AG04450 (cell line): ENCODE measurements around the gene MYO1E. TPM values are rescaled to one million over a fixed set of nuclear protein-coding genes. Genes with fewer than 3 reads are reported as not detected.
A peak's percentile ranks its signal among the peaks of the same experiment; 100 is the strongest.

Source experiments
- CTCF ChIA-PET: fragments of 300-600, 350-600 bp; formaldehyde crosslinking; extraction: SDS; loops from one replicate; lab custom pipeline; 2022; ENCODE audit warnings: antibody characterized with exemption, inconsistent platforms; lab: Charles Lee
- POLR2A ChIA-PET: fragments of 350-600 bp; formaldehyde crosslinking; extraction: SDS; loops from one replicate; lab custom pipeline; 2021; ENCODE audit warnings: antibody characterized with exemption, inconsistent platforms; lab: Yijun Ruan, JAX
- DNase-seq: peaks from one replicate; pipeline ENCODE4 v3.0.0-alpha.2; 2011; ENCODE audit warnings: low read depth, low spot score
- H3K27ac ChIP-seq: one replicate; pipeline ENCODE4 v1.5.1; 2012; ENCODE audit warnings: low read depth, low read length, control low read depth
- H3K27me3 ChIP-seq: one replicate; pipeline ENCODE4 v1.6.0; 2012; ENCODE audit warnings: low read length; ENCODE audit not compliant: control insufficient read depth, insufficient read depth
- H3K4me3 ChIP-seq: 2 replicates; pipeline ENCODE4 v1.5.1; 2011; ENCODE audit warnings: mild to moderate bottlenecking, low read depth, low read length, control low read depth
- H3K9me3 ChIP-seq: 2 replicates; pipeline ENCODE4 v1.5.1; 2012; ENCODE audit warnings: low read length; ENCODE audit not compliant: control insufficient read depth, insufficient read depth
- CTCF ChIP-seq: IDR thresholded peaks from 2 replicates; pipeline ENCODE4 v1.5.1; 2011; ENCODE audit warnings: low read depth, low read length, control low read depth, inconsistent platforms
- polyA plus RNA-seq: library from polyadenylated mRNA; depleted of rRNA; stranded (reverse); fragments of >200 nt; gene quantifications from 2 replicates; pipeline ENCODE4 v1.2.3, GENCODE V29; 2011

MYO1E gene
- polyA plus RNA-seq, 1 experiment: 49.1 TPM

GRCh38 chr15:59311195-59311594, 61.5 kb downstream of the MYO1E start:
- Histone ChIP-seq H3K27me3 (no peaks in the 10 kb centered on the region), H3K9me3 (no peaks in the 10 kb centered on the region), H3K4me3 (no peak overlapping the region), H3K27ac (no peak overlapping the region)
- ChIA-PET CTCF (no interaction called here), POLR2A (no interaction called here)
- TF ChIP-seq CTCF: no peak
- DNase-seq: no peak

- H3K9me3 ChIP-seq: no peaks in the 10 kb centered on the region
- no peak overlapping the region for H3K4me3 ChIP-seq
- H3K27me3 ChIP-seq: no peaks in the 10 kb centered on the region
- no peak for DNase-seq
- ChIA-PET CTCF (interaction anchor here (0.7 kb wide), 1 partner anchor 62 kb away, joined by 3 read pairs; no protein-coding TSS in a partner anchor), POLR2A (no interaction called here)
- H3K27ac ChIP-seq: no peak overlapping the region
- TF ChIP-seq CTCF: no peak
Observed at GRCh38 chr15:59309405-59309804, 63.3 kb downstream of the MYO1E start.

DNA sequence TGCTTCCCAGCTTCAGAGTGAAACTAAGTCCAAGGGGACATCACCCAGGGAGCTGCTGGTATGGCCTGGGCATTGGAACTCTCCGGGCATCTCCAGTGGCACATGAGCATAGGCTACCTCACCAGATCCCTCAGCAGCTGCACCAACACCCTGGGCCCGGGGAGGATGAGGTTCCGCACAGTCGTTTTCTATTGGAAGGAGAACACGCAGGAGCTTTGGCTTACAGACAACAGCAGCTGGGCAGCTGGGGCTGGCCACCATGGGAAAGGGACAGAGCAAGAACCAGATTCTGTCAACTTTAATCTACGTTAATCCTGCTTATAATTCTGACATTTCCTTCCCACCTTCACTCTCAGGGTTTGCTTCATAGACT, 65.5 kb downstream of the MYO1E start:
- Histone ChIP-seq H3K27ac (peak overlapping the region; percentile 34), H3K27me3 (no peaks in the 10 kb centered on the region), H3K9me3 (no peaks in the 10 kb centered on the region), H3K4me3 (no peak overlapping the region)
- no peak for TF ChIP-seq CTCF
- DNase-seq: no peak
- POLR2A ChIA-PET: no interaction called here
- CTCF ChIA-PET: no interaction called here

DNA sequence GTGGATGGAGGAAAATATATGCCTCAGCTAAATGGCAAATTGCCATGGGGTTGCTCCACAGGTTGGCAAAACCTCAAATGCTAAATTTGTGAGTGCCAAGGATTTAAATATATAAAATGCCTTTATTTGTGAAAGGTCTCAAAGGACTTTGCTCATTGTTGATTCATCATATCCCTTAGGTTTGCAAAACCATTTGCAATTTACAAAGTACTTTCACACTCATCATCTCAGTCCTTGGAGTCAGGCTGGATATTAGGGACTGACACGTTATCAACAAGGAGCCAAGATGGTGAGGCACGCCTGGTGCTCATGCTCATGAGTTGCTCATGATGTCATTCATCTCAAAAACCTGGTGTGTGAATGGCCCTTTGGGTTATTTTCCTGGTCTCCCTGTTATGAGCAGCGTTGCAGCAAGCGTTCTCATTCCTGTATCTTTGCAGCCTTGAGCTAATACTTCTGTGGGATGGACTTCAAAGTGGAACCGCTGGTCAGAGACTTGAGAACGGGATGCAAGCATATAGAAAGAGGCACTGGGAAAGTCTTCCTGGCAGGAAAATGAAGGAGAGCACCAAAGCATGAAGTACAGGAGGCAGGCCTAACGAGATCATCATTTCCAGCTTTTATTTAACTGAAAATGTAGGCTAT, 66.0 kb downstream of the MYO1E start:
- H3K4me3 ChIP-seq: no peak overlapping the region
- ChIA-PET CTCF (no interaction called here), POLR2A (no interaction called here)
- peak overlapping the region; percentile 34 for H3K27ac ChIP-seq
- DNase-seq: no peak
- no peaks in the 10 kb centered on the region for H3K9me3 ChIP-seq
- no peaks in the 10 kb centered on the region for H3K27me3 ChIP-seq
- no peak for TF ChIP-seq CTCF

DNA sequence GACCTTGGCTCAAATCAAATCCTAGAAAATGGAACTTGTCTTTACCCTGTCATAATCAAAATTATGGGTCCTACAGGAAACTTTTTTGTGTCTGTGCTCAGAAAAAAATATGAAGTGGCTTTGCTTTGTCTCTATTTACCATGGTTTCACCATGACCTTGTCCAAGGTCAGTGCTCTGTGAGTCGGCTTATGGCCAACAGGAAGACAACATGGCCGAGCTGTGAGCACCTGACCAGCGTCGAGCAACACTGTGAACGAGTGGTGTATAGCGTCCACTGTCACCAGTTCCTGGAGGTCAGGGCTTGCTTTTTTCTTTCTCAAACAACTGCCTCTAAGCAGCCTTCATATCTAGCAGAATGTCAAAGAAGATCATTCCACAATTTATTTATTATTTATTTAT, 67.9 kb downstream of the MYO1E start:
- Histone ChIP-seq H3K4me3 (no peak overlapping the region), H3K27ac (peak overlapping the region; percentile 65), H3K27me3 (no peaks in the 10 kb centered on the region), H3K9me3 (no peaks in the 10 kb centered on the region)
- POLR2A ChIA-PET: interaction anchor here (1.3 kb wide), 1 partner anchor 68 kb away, joined by 3 read pairs; the partner anchor contains the start of gene MYO1E
- CTCF ChIA-PET: interaction anchor here (1.0 kb wide), 1 partner anchor 57 kb away, joined by 3 read pairs; no protein-coding TSS in a partner anchor
- DNase-seq: no peak
- TF ChIP-seq CTCF: no peak
